ENCODE results near the gene VSNL1.

The VSNL1 gene

DNA sequence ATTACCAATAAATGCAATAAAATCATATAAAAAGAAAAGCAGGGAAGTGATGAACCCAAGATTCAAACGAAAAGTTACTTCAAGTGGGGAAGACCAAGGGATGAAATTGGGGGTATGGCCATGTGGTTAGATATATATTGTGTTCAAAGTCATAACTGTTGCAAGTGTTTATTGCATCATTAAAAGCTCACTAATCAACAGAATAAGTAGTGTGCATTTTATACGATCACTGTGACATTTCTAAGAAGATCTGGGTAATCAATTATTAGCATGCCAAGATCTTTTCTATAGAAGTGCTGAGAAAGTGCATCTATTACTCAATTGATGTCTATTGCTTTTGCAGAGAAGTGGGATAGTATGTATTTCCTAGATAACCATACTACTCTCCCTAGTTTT is 52.9 kb downstream of the VSNL1 start:
- H2AFZ ChIP-seq (ENCODE audit: low read depth, low read length, severe bottlenecking): no peak overlapping the region
- no peaks in the 10 kb centered on the region for H3K79me2 ChIP-seq (ENCODE audit: insufficient read depth, low read length)
- H3K27ac ChIP-seq (ENCODE audit: low read depth, low read length): no peak overlapping the region
- no peaks in the 10 kb centered on the region for H3K27me3 ChIP-seq (ENCODE audit: low read length)
- H4K20me1 ChIP-seq (ENCODE audit: low read depth, low read length): no peaks in the 10 kb centered on the region
- no peaks in the 10 kb centered on the region for H3K36me3 ChIP-seq (ENCODE audit: low read length)
- H3F3A ChIP-seq (ENCODE audit: insufficient read depth): no peaks in the 10 kb centered on the region
- H3K9me3 ChIP-seq (ENCODE audit: insufficient read depth, low read length): no peaks in the 10 kb centered on the region
- TF ChIP-seq EZH2phosphoT487 (conservative IDR thresholded peaks at IDR 0.05; ENCODE audit: low read length): no peak
- TF ChIP-seq, protein P1, sequence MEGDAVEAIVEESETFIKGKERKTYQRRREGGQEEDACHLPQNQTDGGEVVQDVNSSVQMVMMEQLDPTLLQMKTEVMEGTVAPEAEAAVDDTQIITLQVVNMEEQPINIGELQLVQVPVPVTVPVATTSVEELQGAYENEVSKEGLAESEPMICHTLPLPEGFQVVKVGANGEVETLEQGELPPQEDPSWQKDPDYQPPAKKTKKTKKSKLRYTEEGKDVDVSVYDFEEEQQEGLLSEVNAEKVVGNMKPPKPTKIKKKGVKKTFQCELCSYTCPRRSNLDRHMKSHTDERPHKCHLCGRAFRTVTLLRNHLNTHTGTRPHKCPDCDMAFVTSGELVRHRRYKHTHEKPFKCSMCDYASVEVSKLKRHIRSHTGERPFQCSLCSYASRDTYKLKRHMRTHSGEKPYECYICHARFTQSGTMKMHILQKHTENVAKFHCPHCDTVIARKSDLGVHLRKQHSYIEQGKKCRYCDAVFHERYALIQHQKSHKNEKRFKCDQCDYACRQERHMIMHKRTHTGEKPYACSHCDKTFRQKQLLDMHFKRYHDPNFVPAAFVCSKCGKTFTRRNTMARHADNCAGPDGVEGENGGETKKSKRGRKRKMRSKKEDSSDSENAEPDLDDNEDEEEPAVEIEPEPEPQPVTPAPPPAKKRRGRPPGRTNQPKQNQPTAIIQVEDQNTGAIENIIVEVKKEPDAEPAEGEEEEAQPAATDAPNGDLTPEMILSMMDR (IDR thresholded peaks at IDR 0.05; ENCODE audit: insufficient read depth, low read length, poor library complexity, severe bottlenecking): no peak
- H3K9me2 ChIP-seq (replicated peaks; ENCODE audit: insufficient read depth, low read length): no peaks in the 10 kb centered on the region
- H3K4me2 ChIP-seq (ENCODE audit: low read depth, low read length, poor library complexity, severe bottlenecking): no peak overlapping the region
- no peak overlapping the region for H3K4me3 ChIP-seq (ENCODE audit: insufficient read depth, low read length, poor library complexity, severe bottlenecking)
- H3K9ac ChIP-seq (ENCODE audit: low read length): no peak overlapping the region

DNA sequence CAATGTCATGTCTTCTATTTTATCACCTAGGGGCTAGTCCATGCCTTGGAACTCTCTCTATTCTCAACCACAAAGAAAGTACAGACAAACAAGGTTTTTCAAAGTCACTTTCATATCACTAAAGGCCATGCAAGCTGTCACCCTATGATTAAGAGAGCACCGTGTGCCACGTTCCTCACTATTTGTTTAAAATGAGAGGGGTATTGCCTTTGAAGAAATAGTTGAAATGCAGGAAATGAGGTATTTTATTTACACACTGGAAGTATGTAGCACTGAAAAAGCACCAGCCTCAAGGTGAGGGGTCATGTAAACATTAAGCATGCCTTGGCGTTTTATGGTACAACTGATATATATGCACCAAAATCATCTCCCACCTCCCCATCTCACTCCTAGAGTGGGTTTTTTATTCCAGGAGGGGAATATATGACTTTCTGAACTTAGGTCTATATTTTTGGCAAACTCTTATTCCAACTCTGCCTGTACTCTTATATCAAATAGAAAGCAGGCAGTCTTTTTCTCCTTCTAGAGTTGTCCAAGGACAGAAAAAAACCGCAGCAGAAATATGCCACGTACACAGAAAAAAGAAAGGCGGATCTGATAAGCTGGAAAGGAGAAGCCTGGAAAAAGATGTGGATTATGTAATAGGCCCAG is 53.5 kb downstream of the VSNL1 start:
- Histone ChIP-seq H3K9me3 (ENCODE audit: insufficient read depth, low read length) (no peaks in the 10 kb centered on the region), H4K20me1 (ENCODE audit: low read depth, low read length) (no peaks in the 10 kb centered on the region), H3K9me2 (replicated peaks; ENCODE audit: insufficient read depth, low read length) (no peaks in the 10 kb centered on the region), H3K36me3 (ENCODE audit: low read length) (no peaks in the 10 kb centered on the region), H3K4me3 (ENCODE audit: insufficient read depth, low read length, poor library complexity, severe bottlenecking) (no peak overlapping the region), H3K27ac (ENCODE audit: low read depth, low read length) (no peak overlapping the region), H3K9ac (ENCODE audit: low read length) (no peak overlapping the region), H3K79me2 (ENCODE audit: insufficient read depth, low read length) (no peaks in the 10 kb centered on the region), H2AFZ (ENCODE audit: low read depth, low read length, severe bottlenecking) (no peak overlapping the region), H3K27me3 (ENCODE audit: low read length) (no peaks in the 10 kb centered on the region), H3K4me2 (ENCODE audit: low read depth, low read length, poor library complexity, severe bottlenecking) (no peak overlapping the region), H3F3A (ENCODE audit: insufficient read depth) (no peaks in the 10 kb centered on the region)
- TF ChIP-seq EZH2phosphoT487 (conservative IDR thresholded peaks at IDR 0.05; ENCODE audit: low read length): no peak
- TF ChIP-seq, protein P1 (IDR thresholded peaks at IDR 0.05; ENCODE audit: insufficient read depth, low read length, poor library complexity, severe bottlenecking): no peak

DNA sequence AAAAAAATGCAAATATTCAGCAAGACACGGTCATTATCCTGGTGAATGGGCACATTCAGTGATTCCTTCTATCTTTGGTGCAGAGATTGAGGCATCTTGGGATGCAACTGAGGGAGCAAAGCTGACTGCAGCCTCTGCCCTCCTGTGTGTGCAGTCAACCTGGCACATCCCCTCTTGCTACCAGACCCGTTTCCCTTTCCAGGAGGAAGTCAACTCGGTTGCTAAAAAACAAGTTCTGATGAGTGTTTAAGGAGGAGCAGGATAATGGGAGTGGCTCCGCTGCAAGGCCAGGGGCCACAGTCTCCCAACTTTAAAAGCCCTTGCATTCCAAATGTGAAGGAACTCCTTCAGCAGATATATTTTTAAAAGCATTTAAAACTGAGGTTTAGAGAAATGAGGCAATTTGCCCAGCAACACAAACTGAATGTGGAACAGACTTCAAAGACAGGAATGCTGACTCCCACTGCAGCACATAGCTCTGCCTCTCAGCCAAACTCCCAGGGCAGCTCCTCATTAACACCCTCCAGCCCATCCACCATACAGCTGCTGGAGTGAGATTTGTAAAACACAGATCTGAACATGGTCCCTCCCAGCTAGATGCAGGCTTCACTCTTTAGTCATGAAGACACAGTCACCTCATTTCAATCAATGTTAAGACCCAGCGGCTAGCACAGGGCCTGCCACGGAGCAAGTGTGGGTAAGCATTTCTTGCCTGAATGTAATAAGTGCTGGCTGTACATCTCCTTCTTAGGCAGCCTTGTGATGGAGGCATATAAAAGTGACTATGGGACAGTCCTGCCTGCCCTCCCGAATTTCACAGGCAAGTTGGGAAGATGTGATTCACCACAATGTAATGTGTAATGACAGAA is 54.3 kb downstream of the VSNL1 start:
- TF ChIP-seq, protein P1 (IDR thresholded peaks at IDR 0.05; ENCODE audit: insufficient read depth, low read length, poor library complexity, severe bottlenecking): no peak
- Histone ChIP-seq H3F3A (ENCODE audit: insufficient read depth) (no peaks in the 10 kb centered on the region), H4K20me1 (ENCODE audit: low read depth, low read length) (no peaks in the 10 kb centered on the region), H3K79me2 (ENCODE audit: insufficient read depth, low read length) (no peaks in the 10 kb centered on the region), H3K4me2 (ENCODE audit: low read depth, low read length, poor library complexity, severe bottlenecking) (no peak overlapping the region), H2AFZ (ENCODE audit: low read depth, low read length, severe bottlenecking) (no peak overlapping the region), H3K27ac (ENCODE audit: low read depth, low read length) (no peak overlapping the region), H3K9ac (ENCODE audit: low read length) (no peak overlapping the region), H3K4me3 (ENCODE audit: insufficient read depth, low read length, poor library complexity, severe bottlenecking) (no peak overlapping the region), H3K9me2 (replicated peaks; ENCODE audit: insufficient read depth, low read length) (no peaks in the 10 kb centered on the region), H3K9me3 (ENCODE audit: insufficient read depth, low read length) (no peaks in the 10 kb centered on the region), H3K36me3 (ENCODE audit: low read length) (no peaks in the 10 kb centered on the region), H3K27me3 (ENCODE audit: low read length) (no peaks in the 10 kb centered on the region)
